HEK293 (cell line): Measurements from ENCODE around the gene ULBP1.

Source experiments
- GFI1B ChIP-seq: fragments of 450-650 bp; formaldehyde crosslinking; IDR thresholded peaks from 2 replicates; pipeline ENCODE4 v1.5.1; 2016; ENCODE audit warnings: missing biosample characterization, missing genetic modification characterization
- KLF16 ChIP-seq: fragments of 450-650 bp; formaldehyde crosslinking; IDR thresholded peaks from 2 replicates; pipeline ENCODE4 v1.5.1; 2017; ENCODE audit warnings: missing biosample characterization, missing genetic modification characterization
- KLF9 ChIP-seq: fragments of 450-650 bp; formaldehyde crosslinking; IDR thresholded peaks from 2 replicates; pipeline ENCODE4 v1.5.1; 2016; ENCODE audit warnings: missing biosample characterization, missing genetic modification characterization, low read depth
- MYNN ChIP-seq: fragments of 450-650 bp; formaldehyde crosslinking; IDR thresholded peaks from 2 replicates; pipeline ENCODE4 v1.5.1; 2016; ENCODE audit warnings: missing biosample characterization, missing genetic modification characterization, borderline replicate concordance
- PATZ1 ChIP-seq: fragments of 450-650 bp; formaldehyde crosslinking; IDR thresholded peaks from 2 replicates; pipeline ENCODE4 v1.5.1; 2016; ENCODE audit warnings: missing biosample characterization, missing genetic modification characterization
- REST ChIP-seq: fragments of 450-650 bp; formaldehyde crosslinking; IDR thresholded peaks from 2 replicates; pipeline ENCODE4 v1.5.1; 2016; ENCODE audit warnings: missing biosample characterization, missing genetic modification characterization
- SALL2 ChIP-seq: fragments of 450-650 bp; formaldehyde crosslinking; IDR thresholded peaks from 2 replicates; pipeline ENCODE4 v1.5.0; 2017; ENCODE audit warnings: missing biosample characterization, mild to moderate bottlenecking, missing genetic modification characterization, borderline replicate concordance
- SETDB1 ChIP-seq: IDR thresholded peaks from one replicate; pipeline ENCODE4 v1.6.1; 2017; ENCODE audit warnings: mild to moderate bottlenecking, low read length, moderate library complexity, mixed read lengths; ENCODE audit not compliant: insufficient read length
- SP3 ChIP-seq: fragments of 450-650 bp; formaldehyde crosslinking; IDR thresholded peaks from 2 replicates; pipeline ENCODE4 v1.5.1; 2016; ENCODE audit warnings: missing biosample characterization, missing genetic modification characterization
- TCF7L2 ChIP-seq: IDR thresholded peaks from 2 replicates; pipeline ENCODE4 v1.6.1; 2011; ENCODE audit warnings: low read depth, mild to moderate bottlenecking, inconsistent platforms, low read length, moderate library complexity, borderline replicate concordance
- ZBTB1 ChIP-seq: fragments of 450-650 bp; formaldehyde crosslinking; IDR thresholded peaks from 2 replicates; pipeline ENCODE4 v1.5.1; 2016; ENCODE audit warnings: missing biosample characterization, missing genetic modification characterization
- ZEB2 ChIP-seq: fragments of 450-650 bp; formaldehyde crosslinking; IDR thresholded peaks from 2 replicates; pipeline ENCODE4 v1.5.1; 2016; ENCODE audit warnings: missing biosample characterization, missing genetic modification characterization
- ZFP69B ChIP-seq: fragments of 450-650 bp; formaldehyde crosslinking; IDR thresholded peaks from 2 replicates; pipeline ENCODE4 v1.5.1; 2016; ENCODE audit warnings: missing biosample characterization, missing genetic modification characterization
- ZNF10 ChIP-seq: fragments of 450-650 bp; formaldehyde crosslinking; IDR thresholded peaks from 2 replicates; pipeline ENCODE4 v1.5.1; 2017; ENCODE audit warnings: missing biosample characterization, missing genetic modification characterization
- ZNF19 ChIP-seq: fragments of 450-650 bp; formaldehyde crosslinking; IDR thresholded peaks from 2 replicates; pipeline ENCODE4; 2016; ENCODE audit warnings: missing biosample characterization, missing genetic modification characterization, low read depth
- ZNF211 ChIP-seq: fragments of 450-650 bp; formaldehyde crosslinking; IDR thresholded peaks from 2 replicates; pipeline ENCODE4 v1.5.1; 2016; ENCODE audit warnings: low read depth, missing biosample characterization, missing genetic modification characterization
- ZNF24 ChIP-seq: fragments of 450-650 bp; formaldehyde crosslinking; IDR thresholded peaks from 2 replicates; pipeline ENCODE4 v1.5.1; 2016; ENCODE audit warnings: missing biosample characterization, missing genetic modification characterization
- ZNF311 ChIP-seq: fragments of 450-650 bp; formaldehyde crosslinking; IDR thresholded peaks from 2 replicates; pipeline ENCODE4 v1.5.1; 2017; ENCODE audit warnings: missing biosample characterization, missing genetic modification characterization, borderline replicate concordance
- ZNF37A ChIP-seq: fragments of 450-650 bp; IDR thresholded peaks from 2 replicates; pipeline ENCODE4 v1.5.1; 2018; ENCODE audit warnings: missing biosample characterization, missing genetic modification characterization
- ZNF514 ChIP-seq: fragments of 450-650 bp; formaldehyde crosslinking; IDR thresholded peaks from 2 replicates; pipeline ENCODE4 v1.5.1; 2016; ENCODE audit warnings: missing biosample characterization, missing genetic modification characterization
- ZNF571 ChIP-seq: fragments of 450-650 bp; formaldehyde crosslinking; IDR thresholded peaks from 2 replicates; pipeline ENCODE4 v1.5.0; 2017; ENCODE audit warnings: missing biosample characterization, missing genetic modification characterization
- ZNF585B ChIP-seq: fragments of 450-650 bp; formaldehyde crosslinking; IDR thresholded peaks from 2 replicates; pipeline ENCODE4 v1.5.1; 2016; ENCODE audit warnings: missing biosample characterization, missing genetic modification characterization
- ZNF621 ChIP-seq: fragments of 450-650 bp; formaldehyde crosslinking; IDR thresholded peaks from 2 replicates; pipeline ENCODE4 v1.5.1; 2017; ENCODE audit warnings: missing biosample characterization, missing genetic modification characterization
- ZNF660 ChIP-seq: fragments of 450-650 bp; IDR thresholded peaks from 2 replicates; pipeline ENCODE4 v1.5.1; 2018; ENCODE audit warnings: missing biosample characterization, mild to moderate bottlenecking, missing genetic modification characterization
- ZNF707 ChIP-seq: fragments of 450-650 bp; formaldehyde crosslinking; IDR thresholded peaks from 2 replicates; pipeline ENCODE4 v1.5.1; 2016; ENCODE audit warnings: missing biosample characterization, missing genetic modification characterization
- ZNF792 ChIP-seq: fragments of 450-650 bp; formaldehyde crosslinking; IDR thresholded peaks from 2 replicates; pipeline ENCODE4 v1.5.1; 2016; ENCODE audit warnings: missing biosample characterization, missing genetic modification characterization
- ZXDB ChIP-seq: fragments of 450-650 bp; formaldehyde crosslinking; IDR thresholded peaks from 2 replicates; pipeline ENCODE4 v1.5.1; 2016; ENCODE audit warnings: missing biosample characterization, missing genetic modification characterization
- TF ChIP-seq, protein P1 (sequence below): fragments of 450-650 bp; formaldehyde crosslinking; IDR thresholded peaks from 2 replicates; pipeline ENCODE4 v1.5.1; 2016; ENCODE audit warnings: missing biosample characterization, missing genetic modification characterization, borderline replicate concordance
- TF ChIP-seq, protein P2 (sequence below): fragments of 450-650 bp; formaldehyde crosslinking; IDR thresholded peaks from 2 replicates; pipeline ENCODE4 v1.5.1; 2016; ENCODE audit warnings: missing biosample characterization, missing genetic modification characterization, low read depth

The ULBP1 gene

GRCh38 chr6:149990661-149991471 lies 27.1 kb downstream of the ULBP1 start (continued):
- TF ChIP-seq, protein P1, sequence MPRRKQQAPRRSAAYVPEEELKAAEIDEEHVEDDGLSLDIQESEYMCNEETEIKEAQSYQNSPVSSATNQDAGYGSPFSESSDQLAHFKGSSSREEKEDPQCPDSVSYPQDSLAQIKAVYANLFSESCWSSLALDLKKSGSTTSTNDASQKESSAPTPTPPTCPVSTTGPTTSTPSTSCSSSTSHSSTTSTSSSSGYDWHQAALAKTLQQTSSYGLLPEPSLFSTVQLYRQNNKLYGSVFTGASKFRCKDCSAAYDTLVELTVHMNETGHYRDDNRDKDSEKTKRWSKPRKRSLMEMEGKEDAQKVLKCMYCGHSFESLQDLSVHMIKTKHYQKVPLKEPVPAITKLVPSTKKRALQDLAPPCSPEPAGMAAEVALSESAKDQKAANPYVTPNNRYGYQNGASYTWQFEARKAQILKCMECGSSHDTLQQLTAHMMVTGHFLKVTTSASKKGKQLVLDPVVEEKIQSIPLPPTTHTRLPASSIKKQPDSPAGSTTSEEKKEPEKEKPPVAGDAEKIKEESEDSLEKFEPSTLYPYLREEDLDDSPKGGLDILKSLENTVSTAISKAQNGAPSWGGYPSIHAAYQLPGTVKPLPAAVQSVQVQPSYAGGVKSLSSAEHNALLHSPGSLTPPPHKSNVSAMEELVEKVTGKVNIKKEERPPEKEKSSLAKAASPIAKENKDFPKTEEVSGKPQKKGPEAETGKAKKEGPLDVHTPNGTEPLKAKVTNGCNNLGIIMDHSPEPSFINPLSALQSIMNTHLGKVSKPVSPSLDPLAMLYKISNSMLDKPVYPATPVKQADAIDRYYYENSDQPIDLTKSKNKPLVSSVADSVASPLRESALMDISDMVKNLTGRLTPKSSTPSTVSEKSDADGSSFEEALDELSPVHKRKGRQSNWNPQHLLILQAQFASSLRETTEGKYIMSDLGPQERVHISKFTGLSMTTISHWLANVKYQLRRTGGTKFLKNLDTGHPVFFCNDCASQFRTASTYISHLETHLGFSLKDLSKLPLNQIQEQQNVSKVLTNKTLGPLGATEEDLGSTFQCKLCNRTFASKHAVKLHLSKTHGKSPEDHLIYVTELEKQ (tag by site-specific recombination), result no peak
- TF ChIP-seq REST (tag by site-specific recombination) (no peak), ZNF24 (tag by site-specific recombination) (no peak), SALL2 (tag by site-specific recombination) (no peak), GFI1B (tag by site-specific recombination) (peak; percentile 38; the same call in 1 of the 2 replicates), ZNF211 (tag by site-specific recombination) (no peak), ZNF660 (tag by site-specific recombination) (no peak; the same call in 1 of the 2 replicates), TCF7L2 (no peak), ZXDB (tag by site-specific recombination) (no peak), ZNF19 (tag by site-specific recombination) (no peak), ZNF707 (tag by site-specific recombination) (no peak), ZNF311 (tag by site-specific recombination) (no peak), PATZ1 (tag by site-specific recombination) (peak; percentile 58), ZNF37A (tag by site-specific recombination) (no peak), ZBTB1 (tag by site-specific recombination) (no peak), ZNF571 (tag by site-specific recombination) (no peak), ZNF792 (tag by site-specific recombination) (no peak), KLF9 (tag by site-specific recombination) (no peak), SP3 (tag by site-specific recombination) (0 out of 2 replicates have a peak, but pooled peaks have one; percentile 7), SETDB1 (no peak), ZEB2 (tag by site-specific recombination) (peak; percentile 78), ZNF621 (tag by site-specific recombination) (no peak), ZNF514 (tag by site-specific recombination) (no peak), ZFP69B (0 out of 2 replicates have a peak, but pooled peaks have one; percentile 15), ZNF585B (tag by site-specific recombination) (no peak), MYNN (tag by site-specific recombination) (no peak), ZNF10 (peak; percentile 86), KLF16 (tag by site-specific recombination) (peak; percentile 74)
- TF ChIP-seq, protein P2, sequence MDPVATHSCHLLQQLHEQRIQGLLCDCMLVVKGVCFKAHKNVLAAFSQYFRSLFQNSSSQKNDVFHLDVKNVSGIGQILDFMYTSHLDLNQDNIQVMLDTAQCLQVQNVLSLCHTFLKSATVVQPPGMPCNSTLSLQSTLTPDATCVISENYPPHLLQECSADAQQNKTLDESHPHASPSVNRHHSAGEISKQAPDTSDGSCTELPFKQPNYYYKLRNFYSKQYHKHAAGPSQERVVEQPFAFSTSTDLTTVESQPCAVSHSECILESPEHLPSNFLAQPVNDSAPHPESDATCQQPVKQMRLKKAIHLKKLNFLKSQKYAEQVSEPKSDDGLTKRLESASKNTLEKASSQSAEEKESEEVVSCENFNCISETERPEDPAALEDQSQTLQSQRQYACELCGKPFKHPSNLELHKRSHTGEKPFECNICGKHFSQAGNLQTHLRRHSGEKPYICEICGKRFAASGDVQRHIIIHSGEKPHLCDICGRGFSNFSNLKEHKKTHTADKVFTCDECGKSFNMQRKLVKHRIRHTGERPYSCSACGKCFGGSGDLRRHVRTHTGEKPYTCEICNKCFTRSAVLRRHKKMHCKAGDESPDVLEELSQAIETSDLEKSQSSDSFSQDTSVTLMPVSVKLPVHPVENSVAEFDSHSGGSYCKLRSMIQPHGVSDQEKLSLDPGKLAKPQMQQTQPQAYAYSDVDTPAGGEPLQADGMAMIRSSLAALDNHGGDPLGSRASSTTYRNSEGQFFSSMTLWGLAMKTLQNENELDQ, result no peak
